Hepatocyte (in vitro differentiated cells): Measurements from ENCODE around the gene ELAVL4. TPM values are rescaled to one million over a fixed set of nuclear protein-coding genes. Genes with fewer than 3 reads are reported as not detected.

Source experiments
- DNase-seq: peaks from one replicate; pipeline ENCODE4 v3.0.0-alpha.2; 2016; ENCODE audit warnings: low spot score
- H2AFZ ChIP-seq: fragments of 200-600 bp; sonication (generic); 2 replicates; pipeline ENCODE4 v1.6.0; 2016; ENCODE audit warnings: antibody characterized with exemption, mild to moderate bottlenecking
- H3K27ac ChIP-seq: fragments of 200-600 bp; sonication (generic); 2 replicates; pipeline ENCODE4 v1.5.1; 2016; ENCODE audit warnings: mild to moderate bottlenecking
- H3K27me3 ChIP-seq: fragments of 200-600 bp; sonication (generic); 2 replicates; pipeline ENCODE4 v1.6.1; 2016
- H3K36me3 ChIP-seq: fragments of 200-600 bp; sonication (generic); replicated peaks from 2 replicates; pipeline ENCODE4 v1.5.1; 2016; ENCODE audit warnings: low read depth; ENCODE audit not compliant: insufficient read depth
- H3K4me1 ChIP-seq: fragments of 200-600 bp; sonication (generic); 2 replicates; pipeline ENCODE4 v1.5.1; 2016; ENCODE audit warnings: mild to moderate bottlenecking, moderate library complexity; ENCODE audit not compliant: insufficient read depth
- H3K4me2 ChIP-seq: fragments of 200-600 bp; sonication (generic); 2 replicates; pipeline ENCODE4 v1.6.0; 2016
- H3K4me3 ChIP-seq: fragments of 200-600 bp; sonication (generic); 2 replicates; pipeline ENCODE4 v1.5.1; 2016; ENCODE audit warnings: mild to moderate bottlenecking
- H3K79me2 ChIP-seq: fragments of 200-600 bp; sonication (generic); 2 replicates; pipeline ENCODE4 v1.6.0; 2017; ENCODE audit warnings: mild to moderate bottlenecking
- H3K9me2 ChIP-seq: fragments of 200-600 bp; sonication (generic); replicated peaks from 2 replicates; pipeline ENCODE4 v1.6.0; 2017; ENCODE audit warnings: mild to moderate bottlenecking; ENCODE audit not compliant: insufficient read depth
- H3K9me3 ChIP-seq: fragments of 200-600 bp; sonication (generic); 2 replicates; pipeline ENCODE4 v1.5.1; 2016; ENCODE audit warnings: low read depth, mild to moderate bottlenecking
- H4K20me1 ChIP-seq: fragments of 200-600 bp; sonication (generic); 2 replicates; pipeline ENCODE4 v1.6.0; 2016; ENCODE audit warnings: mild to moderate bottlenecking; ENCODE audit not compliant: insufficient read depth, poor library complexity, severe bottlenecking
- EZH2 ChIP-seq: fragments of 200-600 bp; sonication (generic); IDR thresholded peaks from 2 replicates; pipeline ENCODE4 v1.6.1; 2016; ENCODE audit warnings: antibody characterized with exemption, mild to moderate bottlenecking, borderline replicate concordance
- EZH2phosphoT487 ChIP-seq: fragments of 200-600 bp; sonication (generic); IDR thresholded peaks from one replicate; pipeline ENCODE4 v1.6.1; 2018; ENCODE audit warnings: antibody characterized with exemption, mild to moderate bottlenecking, low read depth, moderate library complexity; ENCODE audit not compliant: unreplicated experiment, severe bottlenecking
- WGBS: methylation state at CpG from one replicate; pipeline ENCODE4 v1.1.6; 2016; ENCODE audit warnings: low lambda C conversion rate; ENCODE audit errors: missing lambda C conversion rate; 5-methylcytosine and 5-hydroxymethylcytosine counted together
- polyA plus RNA-seq: library from polyadenylated mRNA; unstranded; fragments of >200 nt; fragmentation: Nextera tagmentation; extraction: Ambion mirVana; gene quantifications from 2 replicates; pipeline ENCODE4 v1.2.1, GENCODE V29; 2016
- total RNA-seq: library from RNA; depleted of rRNA; stranded (reverse); fragments of >200 nt; gene quantifications from 2 replicates; pipeline ENCODE4 v1.2.3, GENCODE V29; 2014
- TF ChIP-seq, protein P1 (sequence below): fragments of 200-600 bp; sonication (generic); IDR thresholded peaks from 2 replicates; pipeline ENCODE4 v1.5.1; 2016; ENCODE audit warnings: antibody characterized with exemption, mild to moderate bottlenecking; ENCODE audit not compliant: poor library complexity

The ELAVL4 gene
- total and polyA plus RNA-seq, 2 experiments from 2014 or later = 0.07 to 0.08 TPM

DNA sequence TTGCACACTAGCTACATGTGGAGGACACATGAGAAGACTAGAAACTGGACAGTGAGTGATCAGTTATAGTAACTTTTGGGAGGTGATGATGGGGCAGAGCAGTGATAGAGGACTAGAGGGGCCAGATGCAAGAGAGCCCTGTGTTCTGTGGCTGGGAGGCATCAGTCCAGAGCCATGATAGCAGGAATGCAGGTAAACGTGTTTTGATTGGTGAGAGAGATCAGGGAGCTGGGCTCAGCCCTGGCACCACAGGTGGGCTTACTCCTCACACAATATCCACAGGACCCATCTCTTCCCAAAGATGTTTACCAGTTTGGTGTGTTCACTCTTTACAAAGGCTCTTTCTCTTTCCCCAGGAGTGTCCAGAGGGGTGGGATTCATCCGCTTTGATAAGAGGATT lies 86.5 kb downstream of the ELAVL4 start:
- Histone ChIP-seq H3K4me2 (no peak overlapping the region), H3K79me2 (no peaks in the 10 kb centered on the region), H3K27me3 (no peaks in the 10 kb centered on the region), H3K9me2 (no peaks in the 10 kb centered on the region), H4K20me1 (no peaks in the 10 kb centered on the region), H2AFZ (no peak overlapping the region), H3K4me3 (no peak overlapping the region), H3K9me3 (no peaks in the 10 kb centered on the region), H3K4me1 (no peaks in the 10 kb centered on the region), H3K36me3 (no peaks in the 10 kb centered on the region), H3K27ac (no peak overlapping the region)
- DNase-seq = no peak
- 44% methylated on average over 2 of the region's 2 CpGs for WGBS
- TF ChIP-seq EZH2phosphoT487 = no peak
- TF ChIP-seq, protein P1, sequence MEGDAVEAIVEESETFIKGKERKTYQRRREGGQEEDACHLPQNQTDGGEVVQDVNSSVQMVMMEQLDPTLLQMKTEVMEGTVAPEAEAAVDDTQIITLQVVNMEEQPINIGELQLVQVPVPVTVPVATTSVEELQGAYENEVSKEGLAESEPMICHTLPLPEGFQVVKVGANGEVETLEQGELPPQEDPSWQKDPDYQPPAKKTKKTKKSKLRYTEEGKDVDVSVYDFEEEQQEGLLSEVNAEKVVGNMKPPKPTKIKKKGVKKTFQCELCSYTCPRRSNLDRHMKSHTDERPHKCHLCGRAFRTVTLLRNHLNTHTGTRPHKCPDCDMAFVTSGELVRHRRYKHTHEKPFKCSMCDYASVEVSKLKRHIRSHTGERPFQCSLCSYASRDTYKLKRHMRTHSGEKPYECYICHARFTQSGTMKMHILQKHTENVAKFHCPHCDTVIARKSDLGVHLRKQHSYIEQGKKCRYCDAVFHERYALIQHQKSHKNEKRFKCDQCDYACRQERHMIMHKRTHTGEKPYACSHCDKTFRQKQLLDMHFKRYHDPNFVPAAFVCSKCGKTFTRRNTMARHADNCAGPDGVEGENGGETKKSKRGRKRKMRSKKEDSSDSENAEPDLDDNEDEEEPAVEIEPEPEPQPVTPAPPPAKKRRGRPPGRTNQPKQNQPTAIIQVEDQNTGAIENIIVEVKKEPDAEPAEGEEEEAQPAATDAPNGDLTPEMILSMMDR = no peak
- TF ChIP-seq EZH2 = no peak

DNA sequence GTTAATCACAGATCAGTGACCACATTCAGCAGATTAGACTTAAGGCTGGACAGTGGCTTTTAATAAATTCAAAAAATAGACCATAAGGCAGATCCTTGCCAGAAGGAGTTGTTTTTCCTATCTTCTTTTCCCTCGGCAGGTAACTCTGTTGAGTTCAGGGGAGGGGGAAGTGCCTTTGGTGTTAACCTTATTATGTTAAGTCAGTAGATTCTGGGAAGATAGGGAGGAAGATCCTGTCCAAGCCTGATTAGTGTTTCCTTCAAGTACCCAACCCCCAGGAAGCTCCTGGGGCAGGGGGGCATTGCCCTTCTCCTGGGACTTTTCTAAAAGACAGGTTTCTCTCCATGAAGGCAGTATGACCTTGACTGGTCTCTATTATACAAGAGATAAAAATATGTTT lies 87.4 kb downstream of the ELAVL4 start:
- Histone ChIP-seq H2AFZ (no peak overlapping the region), H3K27ac (no peak overlapping the region), H4K20me1 (no peaks in the 10 kb centered on the region), H3K36me3 (no peaks in the 10 kb centered on the region), H3K4me2 (no peak overlapping the region), H3K27me3 (no peaks in the 10 kb centered on the region), H3K9me2 (no peaks in the 10 kb centered on the region), H3K79me2 (no peaks in the 10 kb centered on the region), H3K4me3 (no peak overlapping the region), H3K4me1 (no peaks in the 10 kb centered on the region), H3K9me3 (no peaks in the 10 kb centered on the region)
- WGBS = 64% methylated on average over 1 of the region's 1 CpG
- DNase-seq = no peak
- no peak for TF ChIP-seq EZH2phosphoT487
- TF ChIP-seq, protein P1 = no peak

DNA sequence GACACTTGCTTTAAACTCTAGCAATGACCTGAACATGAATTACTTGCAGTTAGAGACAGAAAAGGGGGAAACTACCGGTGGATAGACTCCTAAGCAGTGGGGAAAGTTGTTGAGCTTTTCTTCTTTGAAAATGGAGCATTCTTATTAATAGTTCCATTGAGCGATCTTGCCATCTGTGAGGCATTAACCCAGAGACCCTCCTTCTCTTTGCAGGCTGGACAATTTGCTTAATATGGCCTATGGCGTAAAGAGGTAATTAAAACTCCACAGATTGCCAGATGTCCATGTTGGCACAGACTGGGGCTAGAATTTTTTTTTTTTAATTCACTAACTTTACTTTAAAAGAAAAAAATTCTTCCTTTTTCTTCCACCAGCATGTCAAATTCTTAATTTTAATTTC lies 88.5 kb downstream of the ELAVL4 start:
- no peak overlapping the region for H2AFZ ChIP-seq
- H3K4me3 ChIP-seq = no peak overlapping the region
- WGBS = 67% methylated on average over 3 of the region's 3 CpGs
- TF ChIP-seq, protein P1 = no peak
- TF ChIP-seq EZH2 (no peak), EZH2phosphoT487 (no peak)
- H3K4me2 ChIP-seq = no peak overlapping the region
- no peaks in the 10 kb centered on the region for H3K79me2 ChIP-seq
- no peaks in the 10 kb centered on the region for H4K20me1 ChIP-seq
- H3K36me3 ChIP-seq = no peaks in the 10 kb centered on the region
- H3K9me3 ChIP-seq = no peaks in the 10 kb centered on the region
- H3K9me2 ChIP-seq = no peaks in the 10 kb centered on the region
- H3K27me3 ChIP-seq = no peaks in the 10 kb centered on the region
- no peaks in the 10 kb centered on the region for H3K4me1 ChIP-seq
- H3K27ac ChIP-seq = no peak overlapping the region
- no peak for DNase-seq

DNA sequence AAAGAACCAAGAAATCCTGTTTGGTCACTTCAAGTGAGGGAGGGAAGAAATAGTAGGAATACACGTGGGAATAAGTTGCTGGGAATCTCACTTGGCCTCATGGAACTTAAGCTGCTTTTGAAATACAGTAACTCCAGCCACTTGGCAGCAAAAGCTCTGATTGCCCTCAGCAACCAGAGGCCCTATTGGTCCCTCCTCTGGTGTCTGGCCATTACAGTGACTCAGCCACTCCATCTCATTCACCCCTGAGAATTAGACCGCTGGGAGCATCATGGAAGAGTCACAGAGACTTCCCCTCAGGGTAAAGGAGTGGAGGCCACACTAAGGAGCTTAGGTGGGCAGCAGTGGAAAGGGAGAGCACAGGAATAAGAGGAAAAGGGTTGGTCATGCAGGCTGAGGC lies 99.6 kb downstream of the ELAVL4 start:
- H4K20me1 ChIP-seq = no peaks in the 10 kb centered on the region
- no peak overlapping the region for H3K4me3 ChIP-seq
- H3K4me1 ChIP-seq = no peaks in the 10 kb centered on the region
- H3K36me3 ChIP-seq = no peaks in the 10 kb centered on the region
- no peaks in the 10 kb centered on the region for H3K79me2 ChIP-seq
- no peaks in the 10 kb centered on the region for H3K9me3 ChIP-seq
- no peak for TF ChIP-seq EZH2
- TF ChIP-seq EZH2phosphoT487 = no peak
- TF ChIP-seq, protein P1 = no peak
- H3K9me2 ChIP-seq = no peaks in the 10 kb centered on the region
- H3K27me3 ChIP-seq = no peaks in the 10 kb centered on the region
- no peak for DNase-seq
- no peak overlapping the region for H2AFZ ChIP-seq
- no peak overlapping the region for H3K4me2 ChIP-seq
- H3K27ac ChIP-seq = no peak overlapping the region
- WGBS = 16% methylated on average over 2 of the region's 2 CpGs
